ENCODE data around the gene NCOR1.
A peak's percentile ranks its signal among the peaks of the same experiment; 100 is the strongest.

NCOR1 gene

GRCh38 chr17:16025202-16025601, 190.1 kb downstream of the NCOR1 start:
- no peak for DNase-seq

- DNase-seq = no peak
These were observed 191.5 kb downstream of the NCOR1 start for GRCh38 chr17:16023881-16024280.

- DNase-seq = no peak
These were observed 196.0 kb downstream of the NCOR1 start for GRCh38 chr17:16019347-16019746.

GRCh38 chr17:16013943-16014407, 201.4 kb downstream of the NCOR1 start:
- peak in 1 of 2 experiments; percentile 64 for DNase-seq

- no peak for DNase-seq
These were observed 207.9 kb downstream of the NCOR1 start for GRCh38 chr17:16007439-16007838.

- DNase-seq = no peak
These were observed 209.7 kb downstream of the NCOR1 start for GRCh38 chr17:16005636-16006035.

- no peak for DNase-seq
These were observed 211.5 kb downstream of the NCOR1 start for GRCh38 chr17:16003841-16004240.

- DNase-seq = no peak
These were observed 212.6 kb downstream of the NCOR1 start for GRCh38 chr17:16002708-16003260.

GRCh38 chr17:16001226-16001897, 214.0 kb downstream of the NCOR1 start:
- no peak for DNase-seq

- peak; percentile 66 to 68 for DNase-seq
These were observed 215.1 kb downstream of the NCOR1 start for GRCh38 chr17:15999974-16000827.

GRCh38 chr17:15999141-15999973, 216.0 kb downstream of the NCOR1 start, which contains the start of the genes TTC19 and ZSWIM7:
Gene TTC19, plus strand, starts transcription at chr17:15999824. Its CDS starts 25 bp downstream, at chr17:15999849.
Gene ZSWIM7, minus strand, starts transcription at chr17:15999704. Its CDS starts 110 bp downstream, at chr17:15999594.
- DNase-seq = peak; percentile 98 to 99

- no peak for DNase-seq
These were observed 217.2 kb downstream of the NCOR1 start for GRCh38 chr17:15998031-15998562.

- DNase-seq = no peak
These were observed 219.0 kb downstream of the NCOR1 start for GRCh38 chr17:15996322-15996721.

GRCh38 chr17:15981646-15982580, 233.4 kb downstream of the NCOR1 start:
- no peak for DNase-seq

GRCh38 chr17:15981208-15981607, 234.1 kb downstream of the NCOR1 start:
- no peak for DNase-seq

Measured in NCI-H524 (cell line).